Glutamatergic neuron (in vitro differentiated cells): ENCODE results near the gene THSD7A. TPM values are rescaled to one million over a fixed set of nuclear protein-coding genes. Genes with fewer than 3 reads are reported as not detected.
A peak's percentile ranks its signal among the peaks of the same experiment; 100 is the strongest.

ENCODE experiments used
- DNase-seq: peaks from one replicate; pipeline ENCODE4 v3.0.0; 2022
- H3K27ac Mint-ChIP-seq: one replicate; pipeline ENCODE4 v1.8.0; 2020; ENCODE audit warnings: mild to moderate bottlenecking, mixed read lengths, inconsistent platforms; ENCODE audit not compliant: unreplicated experiment
- H3K27me3 Mint-ChIP-seq: one replicate; pipeline ENCODE4 v1.8.0; 2020; ENCODE audit warnings: mild to moderate bottlenecking, moderate library complexity, mixed read lengths, inconsistent platforms; ENCODE audit not compliant: unreplicated experiment
- H3K36me3 Mint-ChIP-seq: one replicate; pipeline ENCODE4 v1.8.0; 2020; ENCODE audit warnings: mild to moderate bottlenecking, mixed read lengths, inconsistent platforms; ENCODE audit not compliant: unreplicated experiment
- H3K4me1 Mint-ChIP-seq: one replicate; pipeline ENCODE4 v1.8.0; 2020; ENCODE audit warnings: mild to moderate bottlenecking, low read depth, mixed read lengths, inconsistent platforms; ENCODE audit not compliant: unreplicated experiment
- H3K4me3 Mint-ChIP-seq: one replicate; pipeline ENCODE4 v1.8.0; 2020; ENCODE audit warnings: mild to moderate bottlenecking, mixed read lengths, inconsistent platforms; ENCODE audit not compliant: unreplicated experiment
- H3K9me3 Mint-ChIP-seq: one replicate; pipeline ENCODE4 v1.8.0; 2020; ENCODE audit warnings: mild to moderate bottlenecking, moderate library complexity, mixed read lengths, inconsistent platforms; ENCODE audit not compliant: unreplicated experiment
- total RNA-seq: library from RNA; stranded (reverse); fragmentation: NEBNext Ultra II Directional; extraction: Animal tissue kit (Norgen Biotek cat#: 25700); gene quantifications from one replicate; pipeline ENCODE4 v1.2.1, GENCODE V29; 2021; ENCODE audit not compliant: unreplicated experiment
- TF ChIP-seq, protein P1 (sequence below): fragments of 200-600 bp; sonication (generic); IDR thresholded peaks from one replicate; pipeline ENCODE4 v1.5.0; 2021; ENCODE audit not compliant: partially characterized antibody, unreplicated experiment

THSD7A gene
- total RNA-seq, 1 donor from 2014 or later = 211 TPM

DNA sequence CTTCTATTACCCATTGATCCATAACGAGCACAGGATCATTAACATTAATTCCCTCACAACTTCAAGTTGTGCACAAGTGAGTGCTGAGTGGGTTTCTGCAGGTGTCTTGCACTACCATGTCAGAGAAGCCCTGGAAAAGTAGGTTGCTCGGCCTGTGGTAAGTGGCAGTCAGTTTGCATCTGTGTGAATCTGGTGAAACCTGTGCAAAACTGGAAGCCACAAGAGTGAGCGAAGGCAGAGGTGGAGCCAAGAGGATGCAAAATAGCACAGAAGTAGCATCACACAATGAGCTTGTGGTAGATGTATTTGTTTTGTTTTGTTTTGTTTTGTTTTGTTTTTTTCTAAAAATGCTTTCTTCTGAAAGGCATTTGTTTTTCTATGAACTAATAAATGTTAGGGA lies 181.5 kb downstream of the THSD7A start:
- Mint-ChIP-seq H3K27me3 (peaks cover 3% of the 10 kb centered on the region), H3K9me3 (no peaks in the 10 kb centered on the region), H3K27ac (no peak overlapping the region), H3K36me3 (no peaks in the 10 kb centered on the region), H3K4me3 (no peak overlapping the region), H3K4me1 (peaks cover 34% of the 10 kb centered on the region)
- DNase-seq = no peak
- TF ChIP-seq, protein P1, sequence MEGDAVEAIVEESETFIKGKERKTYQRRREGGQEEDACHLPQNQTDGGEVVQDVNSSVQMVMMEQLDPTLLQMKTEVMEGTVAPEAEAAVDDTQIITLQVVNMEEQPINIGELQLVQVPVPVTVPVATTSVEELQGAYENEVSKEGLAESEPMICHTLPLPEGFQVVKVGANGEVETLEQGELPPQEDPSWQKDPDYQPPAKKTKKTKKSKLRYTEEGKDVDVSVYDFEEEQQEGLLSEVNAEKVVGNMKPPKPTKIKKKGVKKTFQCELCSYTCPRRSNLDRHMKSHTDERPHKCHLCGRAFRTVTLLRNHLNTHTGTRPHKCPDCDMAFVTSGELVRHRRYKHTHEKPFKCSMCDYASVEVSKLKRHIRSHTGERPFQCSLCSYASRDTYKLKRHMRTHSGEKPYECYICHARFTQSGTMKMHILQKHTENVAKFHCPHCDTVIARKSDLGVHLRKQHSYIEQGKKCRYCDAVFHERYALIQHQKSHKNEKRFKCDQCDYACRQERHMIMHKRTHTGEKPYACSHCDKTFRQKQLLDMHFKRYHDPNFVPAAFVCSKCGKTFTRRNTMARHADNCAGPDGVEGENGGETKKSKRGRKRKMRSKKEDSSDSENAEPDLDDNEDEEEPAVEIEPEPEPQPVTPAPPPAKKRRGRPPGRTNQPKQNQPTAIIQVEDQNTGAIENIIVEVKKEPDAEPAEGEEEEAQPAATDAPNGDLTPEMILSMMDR = no peak

DNA sequence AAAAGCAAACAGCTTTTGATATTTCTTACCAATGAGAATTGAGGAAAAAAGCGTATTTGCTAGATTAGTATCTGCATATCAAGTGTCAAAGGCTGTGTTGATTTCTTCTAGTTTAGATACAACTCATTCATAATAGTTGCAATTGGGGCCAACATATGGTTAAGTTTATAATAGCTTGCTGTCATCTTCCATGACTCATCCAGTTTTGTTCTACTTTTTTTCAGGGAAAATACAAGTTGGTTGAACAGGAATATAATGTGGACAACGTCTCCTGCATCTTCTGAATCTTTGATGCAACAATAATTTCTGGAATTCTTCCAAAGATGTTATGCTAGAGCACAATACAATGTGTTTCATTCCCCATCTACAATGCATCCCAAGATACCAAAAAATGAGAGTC lies 182.0 kb downstream of the THSD7A start:
- Mint-ChIP-seq H3K36me3 (no peaks in the 10 kb centered on the region), H3K27ac (no peak overlapping the region), H3K27me3 (peaks cover 3% of the 10 kb centered on the region), H3K4me1 (peaks cover 31% of the 10 kb centered on the region), H3K4me3 (no peak overlapping the region), H3K9me3 (no peaks in the 10 kb centered on the region)
- no peak for DNase-seq
- TF ChIP-seq, protein P1 = no peak

DNA sequence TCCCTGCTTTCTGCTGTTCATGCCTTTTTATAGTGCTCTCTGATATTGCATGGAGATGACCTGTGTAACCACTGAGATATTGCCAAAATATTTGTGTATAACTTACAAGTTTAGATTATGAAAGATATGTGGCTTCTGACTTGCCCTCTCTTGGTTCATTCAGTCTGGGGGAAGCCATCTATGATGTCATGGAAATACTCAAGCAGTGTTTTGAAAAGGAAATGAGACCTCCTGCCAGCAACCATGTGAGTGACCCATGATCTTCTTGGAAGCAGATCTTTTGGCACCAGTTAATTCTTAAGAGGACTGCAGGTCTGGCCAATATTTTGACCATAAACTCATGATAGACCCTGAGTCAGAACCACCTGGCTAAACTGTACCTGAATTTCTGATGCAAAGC lies 183.0 kb downstream of the THSD7A start:
- no peaks in the 10 kb centered on the region for H3K36me3 Mint-ChIP-seq

DNA sequence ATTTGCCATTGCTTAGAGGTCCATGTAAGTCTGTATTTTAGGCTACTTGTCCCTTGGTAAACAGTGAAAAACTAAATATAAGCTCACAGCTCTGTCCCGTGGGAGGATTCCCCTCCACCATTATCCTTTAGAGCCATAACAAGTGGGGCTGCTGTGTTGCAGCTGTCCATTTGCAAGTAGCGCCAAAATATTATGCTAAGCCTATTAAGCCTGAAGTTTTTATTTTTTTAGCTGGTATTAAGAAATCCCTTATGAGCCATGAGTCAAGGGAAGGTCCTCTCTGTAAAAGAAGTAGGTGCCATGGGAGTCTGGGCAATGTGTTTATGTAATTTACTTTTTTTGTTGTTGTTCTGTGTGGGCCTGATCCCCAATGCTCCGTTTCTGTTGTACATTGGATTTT lies 183.9 kb downstream of the THSD7A start:
- peaks cover 3% of the 10 kb centered on the region for H3K27me3 Mint-ChIP-seq
- H3K4me3 Mint-ChIP-seq = no peak overlapping the region
- no peak for DNase-seq
- H3K36me3 Mint-ChIP-seq = no peaks in the 10 kb centered on the region
- H3K4me1 Mint-ChIP-seq = peaks cover 31% of the 10 kb centered on the region
- no peaks in the 10 kb centered on the region for H3K9me3 Mint-ChIP-seq
- TF ChIP-seq, protein P1 = no peak
- H3K27ac Mint-ChIP-seq = peak overlapping the region; percentile 14

More for the DNA sequence above, 183.0 kb downstream of the THSD7A start:
- Mint-ChIP-seq H3K27ac (no peak overlapping the region), H3K27me3 (peaks cover 3% of the 10 kb centered on the region), H3K4me3 (no peak overlapping the region), H3K4me1 (peaks cover 28% of the 10 kb centered on the region), H3K9me3 (no peaks in the 10 kb centered on the region)
- TF ChIP-seq, protein P1 = no peak
- DNase-seq = no peak

DNA sequence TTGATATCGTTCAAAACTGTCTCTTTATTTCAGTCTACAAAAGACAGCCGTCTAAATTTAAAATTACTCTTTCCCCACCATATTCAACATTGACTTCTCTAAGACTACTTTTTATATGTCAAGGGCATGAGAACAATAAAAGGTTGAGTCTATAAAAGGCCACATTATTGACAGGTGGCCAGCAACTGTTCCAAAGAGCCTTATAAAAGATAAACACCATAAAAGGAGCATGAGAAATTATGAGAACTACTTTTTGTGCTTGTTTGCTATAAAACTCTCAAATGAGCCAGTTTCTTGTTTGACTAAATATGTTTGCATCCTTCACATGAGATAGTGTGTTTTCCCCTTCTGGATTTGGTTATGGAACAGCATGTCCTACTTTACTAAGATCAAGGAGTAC lies 189.2 kb downstream of the THSD7A start:
- Mint-ChIP-seq H3K27ac (peak overlapping the region; percentile 49), H3K4me1 (peaks cover 24% of the 10 kb centered on the region), H3K27me3 (no peaks in the 10 kb centered on the region), H3K9me3 (no peaks in the 10 kb centered on the region), H3K36me3 (no peaks in the 10 kb centered on the region), H3K4me3 (peak overlapping the region; percentile 28)
- TF ChIP-seq, protein P1 = no peak
- no peak for DNase-seq
